ENCODE results near the gene GRIP1.
A peak's percentile ranks its signal among the peaks of the same experiment; 100 is the strongest.
"Not testable (repeated sequence)": the region's sequence is repeated elsewhere in the genome, so short reads cannot be mapped to it uniquely, and the experiment has no call there.

Gene GRIP1

GRCh38 chr12:66500841-66501240, 178.0 kb downstream of the GRIP1 start:
- Histone ChIP-seq H3K36me3 (ENCODE audit: insufficient read depth, insufficient read length, low read length) (no peaks in the 10 kb centered on the region), H3K27me3 (ENCODE audit: insufficient read depth, insufficient read length) (no peaks in the 10 kb centered on the region), H3K4me1 (ENCODE audit: insufficient read depth, insufficient read length) (peaks cover 4% of the 10 kb centered on the region), H3K9me3 (ENCODE audit: insufficient read depth, low read length) (peaks cover 3% of the 10 kb centered on the region), H3K4me3 (ENCODE audit: insufficient read length, low read depth) (no peak overlapping the region), H3K9ac (ENCODE audit: insufficient read length, low read depth) (no peak overlapping the region)
- no peak for TF ChIP-seq SUZ12 (IDR thresholded peaks at IDR 0.05; ENCODE audit: extremely low read depth, insufficient read depth, insufficient read length)
- no peak for TF ChIP-seq YY1 (IDR thresholded peaks at IDR 0.05; ENCODE audit: insufficient read depth, insufficient read length)
- TF ChIP-seq ZNF274 (IDR thresholded peaks at IDR 0.05; ENCODE audit: low read depth, low read length), result no peak
- no peak for DNase-seq (ENCODE audit: low read depth, low spot score)

- Histone ChIP-seq H3K4me3 (ENCODE audit: insufficient read length, low read depth) (no peak overlapping the region), H3K36me3 (ENCODE audit: insufficient read depth, insufficient read length, low read length) (no peaks in the 10 kb centered on the region), H3K9ac (ENCODE audit: insufficient read length, low read depth) (no peak overlapping the region), H3K27me3 (ENCODE audit: insufficient read depth, insufficient read length) (no peaks in the 10 kb centered on the region), H3K9me3 (ENCODE audit: insufficient read depth, low read length) (no peaks in the 10 kb centered on the region; the same call in 1 of the 2 replicates), H3K4me1 (ENCODE audit: insufficient read depth, insufficient read length) (peaks cover 4% of the 10 kb centered on the region)
- DNase-seq (ENCODE audit: low read depth, low spot score), result no peak
- no peak for TF ChIP-seq SUZ12 (IDR thresholded peaks at IDR 0.05; ENCODE audit: extremely low read depth, insufficient read depth, insufficient read length)
- TF ChIP-seq ZNF274 (IDR thresholded peaks at IDR 0.05; ENCODE audit: low read depth, low read length), result no peak
- TF ChIP-seq YY1 (IDR thresholded peaks at IDR 0.05; ENCODE audit: insufficient read depth, insufficient read length), result no peak
Observed at GRCh38 chr12:66500091-66500490, 178.8 kb downstream of the GRIP1 start.

- H3K9me3 ChIP-seq (ENCODE audit: insufficient read depth, low read length), result no peaks in the 10 kb centered on the region; the same call in 1 of the 2 replicates
- H3K4me1 ChIP-seq (ENCODE audit: insufficient read depth, insufficient read length), result peaks cover 4% of the 10 kb centered on the region
- TF ChIP-seq ZNF274 (IDR thresholded peaks at IDR 0.05; ENCODE audit: low read depth, low read length) (no peak), YY1 (IDR thresholded peaks at IDR 0.05; ENCODE audit: insufficient read depth, insufficient read length) (no peak), SUZ12 (IDR thresholded peaks at IDR 0.05; ENCODE audit: extremely low read depth, insufficient read depth, insufficient read length) (no peak)
- no peak overlapping the region for H3K4me3 ChIP-seq (ENCODE audit: insufficient read length, low read depth)
- no peaks in the 10 kb centered on the region for H3K36me3 ChIP-seq (ENCODE audit: insufficient read depth, insufficient read length, low read length)
- no peak overlapping the region for H3K9ac ChIP-seq (ENCODE audit: insufficient read length, low read depth)
- H3K27me3 ChIP-seq (ENCODE audit: insufficient read depth, insufficient read length), result no peaks in the 10 kb centered on the region
- no peak for DNase-seq (ENCODE audit: low read depth, low spot score)
Observed at GRCh38 chr12:66499000-66499399, 179.9 kb downstream of the GRIP1 start.

- H3K4me3 ChIP-seq (ENCODE audit: insufficient read length, low read depth); H3K4me1 ChIP-seq (ENCODE audit: insufficient read depth, insufficient read length); H3K9me3 ChIP-seq (ENCODE audit: insufficient read depth, low read length); DNase-seq (ENCODE audit: low read depth, low spot score); H3K27me3 ChIP-seq (ENCODE audit: insufficient read depth, insufficient read length); H3K36me3 ChIP-seq (ENCODE audit: insufficient read depth, insufficient read length, low read length); H3K9ac ChIP-seq (ENCODE audit: insufficient read length, low read depth): not testable (repeated sequence)
Observed at GRCh38 chr12:66498059-66498458, 180.8 kb downstream of the GRIP1 start.

GRCh38 chr12:66497008-66497897, 181.6 kb downstream of the GRIP1 start:
- DNase-seq (ENCODE audit: low read depth, low spot score), result peak; percentile 52
- no peak overlapping the region for H3K4me3 ChIP-seq (ENCODE audit: insufficient read length, low read depth)

GRCh38 chr12:66496595-66496994, 182.3 kb downstream of the GRIP1 start:
- DNase-seq (ENCODE audit: low read depth, low spot score), result no peak
- H3K36me3 ChIP-seq (ENCODE audit: insufficient read depth, insufficient read length, low read length), result no peaks in the 10 kb centered on the region
- no peak for TF ChIP-seq ZNF274 (IDR thresholded peaks at IDR 0.05; ENCODE audit: low read depth, low read length)
- no peak for TF ChIP-seq SUZ12 (IDR thresholded peaks at IDR 0.05; ENCODE audit: extremely low read depth, insufficient read depth, insufficient read length)
- TF ChIP-seq YY1 (IDR thresholded peaks at IDR 0.05; ENCODE audit: insufficient read depth, insufficient read length), result no peak
- no peak overlapping the region for H3K9ac ChIP-seq (ENCODE audit: insufficient read length, low read depth)
- H3K27me3 ChIP-seq (ENCODE audit: insufficient read depth, insufficient read length), result no peaks in the 10 kb centered on the region
- H3K9me3 ChIP-seq (ENCODE audit: insufficient read depth, low read length), result no peaks in the 10 kb centered on the region; the same call in 1 of the 2 replicates
- no peak overlapping the region for H3K4me3 ChIP-seq (ENCODE audit: insufficient read length, low read depth)
- peaks cover 4% of the 10 kb centered on the region for H3K4me1 ChIP-seq (ENCODE audit: insufficient read depth, insufficient read length)

More at GRCh38 chr12:66497008-66497897, 181.6 kb downstream of the GRIP1 start:
- peaks cover 4% of the 10 kb centered on the region for H3K4me1 ChIP-seq (ENCODE audit: insufficient read depth, insufficient read length)
- no peaks in the 10 kb centered on the region for H3K36me3 ChIP-seq (ENCODE audit: insufficient read depth, insufficient read length, low read length)
- no peak overlapping the region for H3K9ac ChIP-seq (ENCODE audit: insufficient read length, low read depth)
- TF ChIP-seq ZNF274 (IDR thresholded peaks at IDR 0.05; ENCODE audit: low read depth, low read length) (no peak), SUZ12 (IDR thresholded peaks at IDR 0.05; ENCODE audit: extremely low read depth, insufficient read depth, insufficient read length) (no peak), YY1 (IDR thresholded peaks at IDR 0.05; ENCODE audit: insufficient read depth, insufficient read length) (no peak)
- H3K9me3 ChIP-seq (ENCODE audit: insufficient read depth, low read length), result no peaks in the 10 kb centered on the region; the same call in 1 of the 2 replicates
- no peaks in the 10 kb centered on the region for H3K27me3 ChIP-seq (ENCODE audit: insufficient read depth, insufficient read length)

- no peak for TF ChIP-seq YY1 (IDR thresholded peaks at IDR 0.05; ENCODE audit: insufficient read depth, insufficient read length)
- TF ChIP-seq ZNF274 (IDR thresholded peaks at IDR 0.05; ENCODE audit: low read depth, low read length), result no peak
- no peak for TF ChIP-seq SUZ12 (IDR thresholded peaks at IDR 0.05; ENCODE audit: extremely low read depth, insufficient read depth, insufficient read length)
- H3K27me3 ChIP-seq (ENCODE audit: insufficient read depth, insufficient read length), result no peaks in the 10 kb centered on the region
- DNase-seq (ENCODE audit: low read depth, low spot score), result no peak
- no peak overlapping the region for H3K9ac ChIP-seq (ENCODE audit: insufficient read length, low read depth)
- H3K4me3 ChIP-seq (ENCODE audit: insufficient read length, low read depth), result no peak overlapping the region
- H3K36me3 ChIP-seq (ENCODE audit: insufficient read depth, insufficient read length, low read length), result no peaks in the 10 kb centered on the region
- H3K9me3 ChIP-seq (ENCODE audit: insufficient read depth, low read length), result no peaks in the 10 kb centered on the region; the same call in 1 of the 2 replicates
- H3K4me1 ChIP-seq (ENCODE audit: insufficient read depth, insufficient read length), result peaks cover 4% of the 10 kb centered on the region
Observed at GRCh38 chr12:66495709-66496108, 183.2 kb downstream of the GRIP1 start.

Data from NT2/D1 (cell line).